ENCODE results near the gene UNC119. TPM values are rescaled to one million over a fixed set of nuclear protein-coding genes. Genes with fewer than 3 reads are reported as not detected.

The UNC119 gene
- total RNA-seq, 1 experiment from 2014 or later, result 68.4 TPM

GRCh38 chr17:28573040-28573380, 20.6 kb upstream of the UNC119 start:
- ChIA-PET CTCF (no interaction called here), POLR2A (ENCODE audit: unreplicated experiment) (no interaction called here)
- H3K4me2 ChIP-seq (ENCODE audit: low read length), result no peak overlapping the region
- ATAC-seq (no peak), DNase-seq (no peak)
- H3K27ac ChIP-seq (ENCODE audit: low read length), result no peak overlapping the region
- no peaks in the 10 kb centered on the region for H3K27me3 ChIP-seq (ENCODE audit: low read length)
- no peaks in the 10 kb centered on the region for H3F3A ChIP-seq (ENCODE audit: low read length, unreplicated experiment)
- intact Hi-C loops (cut with micrococcal nuclease), result no loop called here
- H3K36me3 ChIP-seq (ENCODE audit: low read depth, low read length), result no peaks in the 10 kb centered on the region; the same call in 1 of the 2 replicates
- H4K20me1 ChIP-seq (ENCODE audit: low read length), result no peaks in the 10 kb centered on the region
- H3K9me3 ChIP-seq (ENCODE audit: low read length), result no peaks in the 10 kb centered on the region
- H3K4me1 ChIP-seq (ENCODE audit: insufficient read depth, low read length), result peaks cover 15% of the 10 kb centered on the region
- no TSS peak for BruUV-seq (replicated peaks)
- no peak overlapping the region for H3K9ac ChIP-seq (ENCODE audit: low read length)
- no peak for TF ChIP-seq EZH2 (IDR thresholded peaks at IDR 0.05; ENCODE audit: low read length, unreplicated experiment)
- TF ChIP-seq CTCF (conservative IDR thresholded peaks at IDR 0.05; ENCODE audit: low read depth, low read length), result no peak
- no peak for TF ChIP-seq EZH2phosphoT487 (IDR thresholded peaks at IDR 0.05; ENCODE audit: borderline replicate concordance, low read length)
- H3K9me2 ChIP-seq (replicated peaks; ENCODE audit: low read length), result no peaks in the 10 kb centered on the region
- no peak overlapping the region for H2AFZ ChIP-seq (ENCODE audit: low read length)
- H3K4me3 ChIP-seq (ENCODE audit: low read length), result no peak overlapping the region
- H3K79me2 ChIP-seq (ENCODE audit: low read length), result peaks cover 23% of the 10 kb centered on the region

GRCh38 chr17:28572259-28573039, 20.0 kb upstream of the UNC119 start:
- Histone ChIP-seq H2AFZ (ENCODE audit: low read length) (peak overlapping the region; percentile 97), H3K27ac (ENCODE audit: low read length) (no peak overlapping the region), H3K79me2 (ENCODE audit: low read length) (peaks cover 23% of the 10 kb centered on the region), H3K4me3 (ENCODE audit: low read length) (peak overlapping the region; percentile 98), H3F3A (ENCODE audit: low read length, unreplicated experiment) (no peaks in the 10 kb centered on the region), H3K4me2 (ENCODE audit: low read length) (peak overlapping the region; percentile 91), H3K9ac (ENCODE audit: low read length) (peak overlapping the region; percentile 64; the same call in 1 of the 2 replicates), H3K36me3 (ENCODE audit: low read depth, low read length) (no peaks in the 10 kb centered on the region; the same call in 1 of the 2 replicates), H3K9me2 (replicated peaks; ENCODE audit: low read length) (no peaks in the 10 kb centered on the region), H3K9me3 (ENCODE audit: low read length) (no peaks in the 10 kb centered on the region), H3K4me1 (ENCODE audit: insufficient read depth, low read length) (peaks cover 15% of the 10 kb centered on the region), H4K20me1 (ENCODE audit: low read length) (no peaks in the 10 kb centered on the region), H3K27me3 (ENCODE audit: low read length) (no peaks in the 10 kb centered on the region)
- DNase-seq, result no peak
- ChIA-PET POLR2A (ENCODE audit: unreplicated experiment) (no interaction called here), CTCF (no interaction called here)
- ATAC-seq, result no peak
- BruUV-seq (replicated peaks), result no TSS peak
- intact Hi-C loops (cut with micrococcal nuclease), result no loop called here
- TF ChIP-seq EZH2phosphoT487 (IDR thresholded peaks at IDR 0.05; ENCODE audit: borderline replicate concordance, low read length), result no peak
- TF ChIP-seq CTCF (conservative IDR thresholded peaks at IDR 0.05; ENCODE audit: low read depth, low read length), result no peak
- TF ChIP-seq EZH2 (IDR thresholded peaks at IDR 0.05; ENCODE audit: low read length, unreplicated experiment), result no peak
